GM23248 (cell line): ENCODE results near the gene PIK3C3. TPM values are rescaled to one million over a fixed set of nuclear protein-coding genes. Genes with fewer than 3 reads are reported as not detected.

Experiments
- DNase-seq: peaks from one replicate; pipeline ENCODE4 v3.0.0-alpha.2; 2015
- H2AFZ ChIP-seq: fragments of 200-600 bp; sonication (generic); 2 replicates; pipeline ENCODE4 v1.6.1; 2016; ENCODE audit warnings: antibody characterized with exemption
- H3F3A ChIP-seq: fragments of 200-600 bp; sonication (generic); 2 replicates; pipeline ENCODE4 v1.6.1; 2016; ENCODE audit warnings: mild to moderate bottlenecking, antibody characterized with exemption, mixed run types; ENCODE audit not compliant: insufficient read depth
- H3K27ac ChIP-seq: fragments of 200-600 bp; sonication (generic); 2 replicates; pipeline ENCODE4 v1.5.1; 2016; ENCODE audit warnings: mild to moderate bottlenecking
- H3K27me3 ChIP-seq: fragments of 200-600 bp; sonication (generic); replicated peaks from 2 replicates; pipeline ENCODE4 v1.6.1; 2016; ENCODE audit warnings: mild to moderate bottlenecking; ENCODE audit not compliant: insufficient read depth
- H3K36me3 ChIP-seq: fragments of 200-600 bp; sonication (generic); 2 replicates; pipeline ENCODE4 v1.6.1; 2016; ENCODE audit warnings: low read depth, mild to moderate bottlenecking
- H3K4me1 ChIP-seq: fragments of 200-600 bp; sonication (generic); 2 replicates; pipeline ENCODE4 v1.6.1; 2016; ENCODE audit warnings: mild to moderate bottlenecking; ENCODE audit not compliant: insufficient read depth
- H3K4me2 ChIP-seq: fragments of 200-600 bp; sonication (generic); one replicate; pipeline ENCODE4 v1.6.1; 2016; ENCODE audit warnings: mild to moderate bottlenecking; ENCODE audit not compliant: unreplicated experiment
- H3K4me3 ChIP-seq: fragments of 200-600 bp; sonication (generic); 2 replicates; pipeline ENCODE4 v1.5.1; 2016; ENCODE audit warnings: mild to moderate bottlenecking
- H3K79me2 ChIP-seq: fragments of 200-600 bp; sonication (generic); 2 replicates; pipeline ENCODE4 v1.6.1; 2016; ENCODE audit warnings: mild to moderate bottlenecking; ENCODE audit not compliant: insufficient read depth
- H3K9ac ChIP-seq: fragments of 200-600 bp; sonication (generic); 2 replicates; pipeline ENCODE4 v1.6.1; 2016; ENCODE audit warnings: mild to moderate bottlenecking
- H3K9me2 ChIP-seq: fragments of 200-600 bp; sonication (generic); 2 replicates; pipeline ENCODE4 v1.6.1; 2016; ENCODE audit warnings: mixed run types, mild to moderate bottlenecking, moderate library complexity; ENCODE audit not compliant: insufficient read depth
- H3K9me3 ChIP-seq: fragments of 200-600 bp; sonication (generic); one replicate; pipeline ENCODE4 v1.6.1; 2017; ENCODE audit warnings: low read depth
- H4K20me1 ChIP-seq: fragments of 200-600 bp; sonication (generic); 2 replicates; pipeline ENCODE4 v1.6.0; 2016; ENCODE audit not compliant: insufficient read depth
- EZH2 ChIP-seq: fragments of 200-600 bp; sonication (generic); IDR thresholded peaks from 2 replicates; pipeline ENCODE4 v1.6.1; 2018; ENCODE audit warnings: antibody characterized with exemption, mild to moderate bottlenecking; ENCODE audit not compliant: insufficient read depth, poor library complexity, severe bottlenecking
- EZH2phosphoT487 ChIP-seq: fragments of 200-600 bp; sonication (generic); IDR thresholded peaks from 2 replicates; pipeline ENCODE4 v1.6.1; 2018; ENCODE audit warnings: antibody characterized with exemption, moderate library complexity, mild to moderate bottlenecking, low read depth; ENCODE audit not compliant: insufficient read depth
- WGBS, 2 experiments: methylation state at CpG; one replicate each; pipeline ENCODE4 v1.1.6; 2015 to 2017; ENCODE audit warnings: low lambda C conversion rate in 2 of 2, low coverage in 1 of 2; ENCODE audit errors: missing lambda C conversion rate in 2 of 2; 5-methylcytosine and 5-hydroxymethylcytosine counted together
- in situ Hi-C: fragments of 300-500 bp; cut with MboI; formaldehyde crosslinking; loops from 2 replicates; pipeline ENCODE4 v1.15.0; 2020
- polyA plus RNA-seq: library from polyadenylated mRNA; unstranded; fragments of >200 nt; fragmentation: Nextera tagmentation; extraction: Ambion mirVana; gene quantifications from 2 replicates; pipeline ENCODE4 v1.2.1, GENCODE V29; 2016
- total RNA-seq: library from RNA; depleted of rRNA; stranded (reverse); fragments of >200 nt; shearing (Covaris generic); gene quantifications from 2 replicates; pipeline ENCODE4 v1.2.3, GENCODE V29; 2014

Gene PIK3C3
- total and polyA plus RNA-seq, 2 experiments from 2014 or later = 45.0 to 50.3 TPM

- in situ Hi-C loops = no loop called here
- WGBS, 2 experiments = 93 to 95% methylated on average over 4 of the region's 4 CpGs
- TF ChIP-seq EZH2 = no peak
- TF ChIP-seq EZH2phosphoT487 = no peak
- DNase-seq = no peak
- Histone ChIP-seq H3K4me2 (no peak overlapping the region), H3K4me1 (no peaks in the 10 kb centered on the region), H3K4me3 (no peak overlapping the region), H3K9me3 (no peaks in the 10 kb centered on the region), H2AFZ (no peak overlapping the region), H3K36me3 (peaks cover 9% of the 10 kb centered on the region; the same call in 1 of the 2 replicates), H3F3A (no peaks in the 10 kb centered on the region), H3K9ac (no peak overlapping the region), H3K27ac (no peak overlapping the region), H3K79me2 (no peaks in the 10 kb centered on the region), H4K20me1 (no peaks in the 10 kb centered on the region), H3K27me3 (no peaks in the 10 kb centered on the region), H3K9me2 (no peaks in the 10 kb centered on the region)
These were observed 132.8 kb downstream of the PIK3C3 start for GRCh38 chr18:42087876-42088275.

- no peak overlapping the region for H3K27ac ChIP-seq
- no peaks in the 10 kb centered on the region for H4K20me1 ChIP-seq
- H3K36me3 ChIP-seq = no peaks in the 10 kb centered on the region
- no peaks in the 10 kb centered on the region for H3K4me1 ChIP-seq
- no peaks in the 10 kb centered on the region for H3K79me2 ChIP-seq
- TF ChIP-seq EZH2phosphoT487 (no peak), EZH2 (no peak)
- no peak overlapping the region for H3K4me2 ChIP-seq
- no peaks in the 10 kb centered on the region for H3F3A ChIP-seq
- no peaks in the 10 kb centered on the region for H3K9me3 ChIP-seq
- no peaks in the 10 kb centered on the region for H3K9me2 ChIP-seq
- WGBS, 2 experiments = 9 to 24% methylated on average over 1 of the region's 1 CpG
- no peak overlapping the region for H3K4me3 ChIP-seq
- DNase-seq = no peak
- no peak overlapping the region for H3K9ac ChIP-seq
- H2AFZ ChIP-seq = no peak overlapping the region
- H3K27me3 ChIP-seq = no peaks in the 10 kb centered on the region
- in situ Hi-C loops = no loop called here
These were observed 137.8 kb downstream of the PIK3C3 start for GRCh38 chr18:42092848-42093247.

GRCh38 chr18:42094875-42095274 lies 139.8 kb downstream of the PIK3C3 start:
- no peak overlapping the region for H3K9ac ChIP-seq
- no peaks in the 10 kb centered on the region for H3K36me3 ChIP-seq
- no peak overlapping the region for H2AFZ ChIP-seq
- in situ Hi-C loops = no loop called here
- no peak overlapping the region for H3K4me2 ChIP-seq
- no peak overlapping the region for H3K4me3 ChIP-seq
- no peaks in the 10 kb centered on the region for H4K20me1 ChIP-seq
- H3F3A ChIP-seq = no peaks in the 10 kb centered on the region
- no peaks in the 10 kb centered on the region for H3K79me2 ChIP-seq
- no peaks in the 10 kb centered on the region for H3K4me1 ChIP-seq
- H3K27ac ChIP-seq = no peak overlapping the region
- no peaks in the 10 kb centered on the region; the same call in 1 of the 2 replicates for H3K9me2 ChIP-seq
- H3K27me3 ChIP-seq = no peaks in the 10 kb centered on the region
- no peak for DNase-seq
- no peaks in the 10 kb centered on the region for H3K9me3 ChIP-seq
- TF ChIP-seq EZH2phosphoT487 = no peak
- TF ChIP-seq EZH2 = no peak

GRCh38 chr18:42095732-42096377 lies 140.8 kb downstream of the PIK3C3 start:
- Histone ChIP-seq H3K79me2 (no peaks in the 10 kb centered on the region), H4K20me1 (no peaks in the 10 kb centered on the region), H3K4me2 (no peak overlapping the region), H2AFZ (no peak overlapping the region), H3K9ac (no peak overlapping the region), H3K4me3 (no peak overlapping the region), H3K27ac (no peak overlapping the region), H3K27me3 (no peaks in the 10 kb centered on the region), H3K9me2 (no peaks in the 10 kb centered on the region; the same call in 1 of the 2 replicates), H3K36me3 (no peaks in the 10 kb centered on the region), H3K9me3 (no peaks in the 10 kb centered on the region), H3F3A (no peaks in the 10 kb centered on the region), H3K4me1 (no peaks in the 10 kb centered on the region)
- no peak for DNase-seq
- TF ChIP-seq EZH2 = no peak
- no peak for TF ChIP-seq EZH2phosphoT487
- in situ Hi-C loops = no loop called here

GRCh38 chr18:42100248-42100647 lies 145.2 kb downstream of the PIK3C3 start:
- WGBS, 2 experiments = 17 to 35% methylated on average over 1 of the region's 1 CpG
- Histone ChIP-seq H3K36me3 (no peaks in the 10 kb centered on the region), H3K79me2 (no peaks in the 10 kb centered on the region), H3F3A (no peaks in the 10 kb centered on the region), H3K4me2 (no peak overlapping the region), H3K9me3 (no peaks in the 10 kb centered on the region), H3K4me3 (no peak overlapping the region), H3K27me3 (no peaks in the 10 kb centered on the region), H2AFZ (no peak overlapping the region), H3K27ac (no peak overlapping the region), H4K20me1 (no peaks in the 10 kb centered on the region), H3K9me2 (no peaks in the 10 kb centered on the region; the same call in 1 of the 2 replicates), H3K4me1 (no peaks in the 10 kb centered on the region), H3K9ac (no peak overlapping the region)
- TF ChIP-seq EZH2phosphoT487 (no peak), EZH2 (no peak)
- in situ Hi-C loops = loop anchor here (25.0 kb wide), 2 partner anchors 187 to 1162 kb away; no protein-coding TSS in a partner anchor
- DNase-seq = no peak
